Measurements from ENCODE around the gene CAV2.

Gene CAV2

GRCh38 chr7:116549370-116549769 is 49.8 kb downstream of the CAV2 start:
- FAIRE-seq: peak; percentile 56

- FAIRE-seq: no peak
Measured at GRCh38 chr7:116551692-116552091, 52.2 kb downstream of the CAV2 start.

GRCh38 chr7:116552602-116553001 is 53.1 kb downstream of the CAV2 start:
- no peak for FAIRE-seq

GRCh38 chr7:116553168-116553964 is 53.8 kb downstream of the CAV2 start:
- FAIRE-seq: no peak

GRCh38 chr7:116554436-116554835 is 54.9 kb downstream of the CAV2 start:
- no peak for FAIRE-seq

DNA sequence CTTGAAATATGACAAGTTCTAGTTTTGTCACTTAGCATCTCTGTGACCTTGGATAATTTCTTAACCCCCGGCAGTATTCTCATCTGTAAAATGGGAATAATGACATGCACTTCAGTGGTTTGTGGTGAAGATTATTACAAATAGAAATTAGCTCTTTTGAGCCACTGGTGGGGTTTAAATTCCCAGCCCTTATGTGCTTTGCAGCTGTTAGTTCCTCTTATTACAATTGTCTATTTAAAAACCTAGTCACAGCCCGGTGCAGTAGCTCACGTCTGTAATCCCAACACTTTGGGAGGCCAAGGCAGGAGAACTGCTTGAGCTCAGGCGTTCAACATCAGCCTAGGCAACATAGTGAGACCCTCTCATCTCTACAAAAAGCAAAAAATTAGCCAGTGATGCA is 55.4 kb downstream of the CAV2 start:
- FAIRE-seq: no peak

- no peak for FAIRE-seq
Measured at GRCh38 chr7:116557066-116557585, 57.6 kb downstream of the CAV2 start.

DNA sequence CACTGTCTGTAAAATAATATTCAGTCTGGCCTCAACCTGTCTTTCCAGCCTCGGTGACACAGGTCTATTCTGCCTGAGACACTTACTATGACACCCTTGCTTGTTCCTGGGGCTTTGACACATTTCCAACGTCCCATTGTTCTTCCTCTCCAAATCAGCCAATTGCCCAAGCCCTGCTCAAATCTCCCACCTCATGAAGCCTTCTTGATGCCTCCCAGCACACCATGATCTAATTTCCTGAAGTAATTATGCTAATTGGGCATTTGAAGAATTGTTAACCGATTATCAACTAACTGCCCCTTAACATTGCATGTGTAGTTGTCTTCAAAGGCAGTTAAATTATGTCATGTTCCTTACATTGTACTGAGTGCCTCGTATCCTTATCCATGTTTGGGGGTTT is 58.4 kb downstream of the CAV2 start:
- no peak for FAIRE-seq
